ENCODE data around the gene HECW1. TPM values are rescaled to one million over a fixed set of nuclear protein-coding genes. Genes with fewer than 3 reads are reported as not detected.
A peak's percentile ranks its signal among the peaks of the same experiment; 100 is the strongest.
"Not testable (repeated sequence)": the region's sequence is repeated elsewhere in the genome, so short reads cannot be mapped to it uniquely, and the experiment has no call there.

The HECW1 gene
- total RNA-seq, 2 experiments from 2014 or later, result not detected

DNA sequence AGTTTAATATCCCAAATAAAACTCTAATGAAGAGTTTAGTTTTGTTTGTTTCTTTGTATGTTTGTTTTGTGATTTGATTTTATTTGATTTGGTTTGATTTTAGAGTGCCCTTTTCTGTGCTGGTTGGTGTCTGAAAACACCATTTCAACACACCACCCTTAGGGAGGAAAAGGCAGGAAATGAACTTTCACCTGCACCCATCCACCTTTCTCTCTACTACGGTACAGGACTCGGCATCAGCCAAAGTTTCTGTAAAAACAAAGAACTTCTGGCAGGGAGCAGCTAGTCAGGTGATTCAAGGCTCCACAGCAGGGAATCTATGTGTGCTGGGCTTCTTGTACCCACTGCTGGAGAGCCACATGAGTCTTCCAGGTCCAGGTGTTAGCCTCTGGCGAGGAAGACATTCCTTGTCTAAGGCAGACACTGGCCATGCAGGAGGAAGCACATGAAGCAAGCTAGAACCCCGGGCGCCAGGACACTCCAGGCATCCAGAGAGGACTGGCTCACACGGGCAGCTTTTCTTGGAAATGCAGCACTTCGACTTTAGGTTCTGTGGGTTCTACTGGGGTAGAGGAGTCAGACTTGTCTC lies 448.4 kb downstream of the HECW1 start:
- Mint-ChIP-seq H3K27ac (no peak overlapping the region), H3K27me3 (peaks cover 53% of the 10 kb centered on the region), H3K4me1 (no peaks in the 10 kb centered on the region), H3K4me3 (no peak overlapping the region), H3K36me3 (no peaks in the 10 kb centered on the region), H3K9me3 (ENCODE audit: low read depth) (no peaks in the 10 kb centered on the region)
- CTCF ChIA-PET, result interaction anchor here (1.0 kb wide), 1 partner anchor 8 kb away, joined by 3 read pairs; no protein-coding TSS in a partner anchor
- ATAC-seq (no peak), DNase-seq (no peak)

DNA sequence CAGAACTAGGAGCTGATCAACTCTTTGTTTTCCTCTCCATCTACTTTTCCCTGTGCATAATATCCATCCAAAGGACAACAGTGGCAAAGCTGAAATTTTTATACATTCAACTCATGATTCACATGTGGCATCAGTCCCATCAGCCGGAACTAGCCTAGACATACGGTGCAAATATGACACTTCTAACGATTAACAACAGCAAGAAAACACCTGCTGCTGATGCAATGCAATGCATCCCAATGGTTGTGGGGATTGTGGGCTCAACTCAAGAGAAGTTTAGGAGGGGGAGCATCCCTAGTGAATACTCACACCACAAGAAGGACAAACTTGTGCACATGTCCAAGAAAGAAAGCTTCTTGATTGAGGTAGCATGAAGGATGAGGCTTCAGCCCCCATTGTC lies 449.9 kb downstream of the HECW1 start:
- H3K4me3 Mint-ChIP-seq, result no peak overlapping the region
- H3K36me3 Mint-ChIP-seq, result no peaks in the 10 kb centered on the region
- CTCF ChIA-PET, result no interaction called here

GRCh38 chr7:43565786-43566185 lies 453.3 kb downstream of the HECW1 start:
- Mint-ChIP-seq H3K27me3 (peaks cover 34% of the 10 kb centered on the region), H3K4me1 (peaks cover 30% of the 10 kb centered on the region), H3K4me3 (no peak overlapping the region), H3K36me3 (no peaks in the 10 kb centered on the region), H3K9me3 (ENCODE audit: low read depth) (no peaks in the 10 kb centered on the region), H3K27ac (no peak overlapping the region)
- CTCF ChIA-PET, result no interaction called here
- ATAC-seq (no peak), DNase-seq (no peak)

More for the DNA sequence above, 449.9 kb downstream of the HECW1 start:
- H3K9me3 Mint-ChIP-seq (ENCODE audit: low read depth), result no peaks in the 10 kb centered on the region
- peaks cover under 1% of the 10 kb centered on the region for H3K4me1 Mint-ChIP-seq
- ATAC-seq (no peak), DNase-seq (no peak)
- peaks cover 48% of the 10 kb centered on the region for H3K27me3 Mint-ChIP-seq
- no peak overlapping the region for H3K27ac Mint-ChIP-seq

GRCh38 chr7:43568529-43568928 lies 456.1 kb downstream of the HECW1 start:
- no peak overlapping the region for H3K27ac Mint-ChIP-seq
- CTCF ChIA-PET, result interaction anchor here (0.9 to 2.5 kb wide), 3 partner anchors 8 to 271 kb away, joined by 3 to 19 read pairs (median 4); partner anchors contain the start of gene STK17A
- no peak for DNase-seq
- no peak overlapping the region for H3K4me3 Mint-ChIP-seq
- H3K4me1 Mint-ChIP-seq, result peaks cover 48% of the 10 kb centered on the region
- H3K36me3 Mint-ChIP-seq, result no peaks in the 10 kb centered on the region
- no peaks in the 10 kb centered on the region for H3K9me3 Mint-ChIP-seq (ENCODE audit: low read depth)
- ATAC-seq, result no peak
- peaks cover 12% of the 10 kb centered on the region for H3K27me3 Mint-ChIP-seq

DNA sequence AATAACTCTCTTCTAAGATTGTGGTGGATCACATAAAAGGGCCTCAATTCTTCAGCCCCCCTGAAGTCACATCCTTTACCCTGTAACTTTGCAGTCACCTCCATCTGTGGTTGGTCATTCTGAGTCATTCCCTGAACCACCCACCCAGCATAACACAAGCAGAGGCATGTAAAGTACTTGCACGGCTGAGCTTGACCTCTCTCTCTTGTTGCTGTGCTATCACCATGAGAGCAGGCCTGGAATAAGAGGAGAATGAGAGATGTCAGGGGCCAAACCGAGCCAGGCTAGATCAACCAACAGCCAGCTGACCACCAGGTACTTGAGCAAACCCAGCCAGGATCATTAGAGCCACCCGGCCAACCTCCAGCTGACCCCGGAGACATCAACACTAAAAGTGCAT lies 457.0 kb downstream of the HECW1 start:
- H3K4me3 Mint-ChIP-seq, result no peak overlapping the region

GRCh38 chr7:43570688-43571365 lies 458.4 kb downstream of the HECW1 start:
- CTCF ChIA-PET, result interaction anchor here (2.6 to 4.8 kb wide), 3 partner anchors 11 to 268 kb away, joined by 10 to 77 read pairs (median 16); partner anchors contain the start of gene STK17A
- ATAC-seq, result no peak
- peak overlapping the region; percentile 66 for H3K27ac Mint-ChIP-seq

More for the DNA sequence above, 457.0 kb downstream of the HECW1 start:
- peak overlapping the region; percentile 69 for H3K27ac Mint-ChIP-seq
- H3K4me1 Mint-ChIP-seq, result peaks cover 51% of the 10 kb centered on the region
- H3K36me3 Mint-ChIP-seq, result no peaks in the 10 kb centered on the region
- ATAC-seq, result peak; percentile 59
- H3K9me3 Mint-ChIP-seq (ENCODE audit: low read depth), result no peaks in the 10 kb centered on the region
- H3K27me3 Mint-ChIP-seq, result peaks cover 9% of the 10 kb centered on the region
- DNase-seq, result peak; percentile 69
- CTCF ChIA-PET, result interaction anchor here (1.4 to 2.5 kb wide), 2 partner anchors 13 to 270 kb away, joined by 4 to 19 read pairs; partner anchors contain the start of gene STK17A

GRCh38 chr7:43572516-43573049 lies 460.1 kb downstream of the HECW1 start:
- ATAC-seq, result peak; percentile 89
- peak; percentile 81 for DNase-seq
- Mint-ChIP-seq H3K27me3 (no peaks in the 10 kb centered on the region), H3K4me3 (no peak overlapping the region), H3K9me3 (ENCODE audit: low read depth) (no peaks in the 10 kb centered on the region), H3K36me3 (no peaks in the 10 kb centered on the region), H3K27ac (peak overlapping the region; percentile 71), H3K4me1 (peaks cover 53% of the 10 kb centered on the region)
- CTCF ChIA-PET, result interaction anchor here (0.6 to 4.8 kb wide), 9 partner anchors 9 to 266 kb away, joined by 3 to 77 read pairs (median 5); partner anchors contain the start of gene STK17A

More at GRCh38 chr7:43570688-43571365, 458.4 kb downstream of the HECW1 start:
- no peak for DNase-seq
- H3K27me3 Mint-ChIP-seq, result peaks cover 1% of the 10 kb centered on the region
- H3K4me1 Mint-ChIP-seq, result peaks cover 51% of the 10 kb centered on the region
- H3K9me3 Mint-ChIP-seq (ENCODE audit: low read depth), result no peaks in the 10 kb centered on the region
- H3K36me3 Mint-ChIP-seq, result no peaks in the 10 kb centered on the region
- H3K4me3 Mint-ChIP-seq, result no peak overlapping the region

GRCh38 chr7:43573832-43574231 lies 461.4 kb downstream of the HECW1 start:
- H3K36me3 Mint-ChIP-seq; H3K9me3 Mint-ChIP-seq (ENCODE audit: low read depth); H3K27ac Mint-ChIP-seq; DNase-seq; H3K27me3 Mint-ChIP-seq; ATAC-seq; H3K4me3 Mint-ChIP-seq: not testable (repeated sequence)
- CTCF ChIA-PET, result interaction anchor here (1.7 to 4.8 kb wide), 5 partner anchors 8 to 265 kb away, joined by 5 to 77 read pairs (median 10); partner anchors contain the start of gene STK17A
- peaks cover 47% of the 10 kb centered on the region for H3K4me1 Mint-ChIP-seq

- DNase-seq (no peak), ATAC-seq (no peak)
- Mint-ChIP-seq H3K27me3 (no peaks in the 10 kb centered on the region), H3K9me3 (ENCODE audit: low read depth) (no peaks in the 10 kb centered on the region), H3K4me1 (peaks cover 34% of the 10 kb centered on the region), H3K36me3 (peaks cover 9% of the 10 kb centered on the region), H3K27ac (no peak overlapping the region), H3K4me3 (no peak overlapping the region)
- CTCF ChIA-PET, result interaction anchor here (0.8 to 2.0 kb wide), 4 partner anchors 12 to 263 kb away, joined by 3 to 7 read pairs (median 6); no protein-coding TSS in a partner anchor
These were observed 463.1 kb downstream of the HECW1 start for GRCh38 chr7:43575506-43575905.

DNA sequence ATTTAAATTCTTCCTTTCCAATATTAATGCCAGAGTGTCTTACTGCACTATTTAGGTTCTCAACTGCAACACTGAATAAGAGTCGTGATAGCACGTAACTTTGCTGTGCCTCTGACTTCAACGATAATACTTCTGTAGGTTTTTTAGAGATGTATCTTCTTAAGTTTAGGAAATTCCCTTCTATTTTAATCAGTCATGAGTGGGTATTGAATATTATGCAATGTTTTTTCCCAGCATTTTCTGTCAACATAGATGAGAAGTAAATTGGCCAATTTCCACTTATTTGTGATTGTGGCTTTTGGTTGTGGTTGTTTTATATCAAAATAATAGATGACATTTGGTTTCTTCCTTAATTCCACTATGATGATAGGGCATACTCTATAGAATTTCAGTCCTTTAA lies 463.8 kb downstream of the HECW1 start:
- CTCF ChIA-PET, result interaction anchor here (2.0 kb wide), 1 partner anchor 263 kb away, joined by 7 read pairs; no protein-coding TSS in a partner anchor
- H3K27me3 Mint-ChIP-seq, result peaks cover 6% of the 10 kb centered on the region

DNA sequence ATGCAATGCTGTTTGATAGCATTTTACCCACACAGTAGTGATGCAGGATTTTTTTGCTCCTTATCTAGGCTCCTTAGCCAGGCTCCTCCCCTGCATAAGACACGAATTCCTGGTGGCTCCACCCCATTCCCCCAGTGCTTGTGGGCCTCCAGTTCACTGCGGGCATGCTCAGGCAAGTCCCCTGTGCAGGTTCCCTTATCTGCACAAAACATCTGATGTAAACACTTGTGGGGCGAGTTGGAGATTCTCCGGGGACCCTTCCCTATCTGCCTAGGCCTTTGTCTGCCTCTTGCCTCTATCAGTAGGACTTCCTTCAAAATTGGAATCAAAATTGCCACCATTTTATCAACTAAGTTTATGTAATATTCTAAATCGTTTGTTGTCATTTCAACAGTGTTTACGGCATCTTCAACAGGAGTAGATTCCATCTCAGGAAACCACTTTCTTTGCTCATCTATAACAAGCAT lies 465.1 kb downstream of the HECW1 start:
- no peak for ATAC-seq
- Mint-ChIP-seq H3K9me3 (ENCODE audit: low read depth) (no peaks in the 10 kb centered on the region), H3K36me3 (peaks cover 9% of the 10 kb centered on the region), H3K27me3 (peaks cover 17% of the 10 kb centered on the region), H3K27ac (no peak overlapping the region), H3K4me3 (no peak overlapping the region), H3K4me1 (peaks cover 28% of the 10 kb centered on the region)
- DNase-seq, result no peak
- CTCF ChIA-PET, result interaction anchor here (1.5 to 2.0 kb wide), 2 partner anchors 122 to 127 kb away, joined by 5 to 9 read pairs; no protein-coding TSS in a partner anchor

More for the DNA sequence above, 463.8 kb downstream of the HECW1 start:
- Mint-ChIP-seq H3K9me3 (ENCODE audit: low read depth) (no peaks in the 10 kb centered on the region), H3K27ac (no peak overlapping the region), H3K4me3 (no peak overlapping the region), H3K36me3 (peaks cover 9% of the 10 kb centered on the region), H3K4me1 (peaks cover 29% of the 10 kb centered on the region)
- no peak for DNase-seq
- ATAC-seq, result no peak

GRCh38 chr7:43582503-43583423 lies 470.3 kb downstream of the HECW1 start, which contains the start of gene STK17A:
TSS of gene STK17A (plus strand) at chr7:43583108. CDS start at chr7:43583244, 136 bp downstream.
- H3K36me3 Mint-ChIP-seq, result peaks cover 34% of the 10 kb centered on the region
- H3K4me1 Mint-ChIP-seq, result peaks cover 23% of the 10 kb centered on the region
- peak; percentile 95 for DNase-seq
- H3K4me3 Mint-ChIP-seq, result peak within 1 kb of the TSS; percentile 98
- H3K27ac Mint-ChIP-seq, result peak within 1 kb of the TSS; percentile 97
- H3K27me3 Mint-ChIP-seq, result peaks cover 18% of the 10 kb centered on the region
- peak; percentile 82 for ATAC-seq
- H3K9me3 Mint-ChIP-seq (ENCODE audit: low read depth), result no peaks in the 10 kb centered on the region
- CTCF ChIA-PET, result interaction anchor here (0.6 to 8.9 kb wide), 82 partner anchors 8 to 654 kb away, joined by 3 to 332 read pairs (median 6); partner anchors contain the start of gene COA1

Data from activated CD8-positive, alpha-beta memory T cell treated with anti-CD3 and anti-CD28 coated beads, Interleukin-2, amount 10 ng/mL, durations not matched to agents 7 days and 5 days (primary cell).